Thyroid gland (tissue), 4 donors: ENCODE results near the gene DEPDC7.

Source experiments
- POLR2A ChIP-seq, 2 donors: fragments of 450-650 bp; IDR thresholded peaks; one replicate each; pipeline ENCODE4 v1.6.1; 2017; ENCODE audit warnings: antibody characterized with exemption in 2 of 2, mild to moderate bottlenecking in 2 of 2, moderate library complexity in 1 of 2
- TF ChIP-seq, protein P1 (sequence below), 6 experiments: fragments of 200-600 bp in 3 of 6; fragments of 450-650 bp in 3 of 6; sonication (generic) in 3 of 6; IDR thresholded peaks; one replicate each; pipeline ENCODE4 v1.5.1; 2016 to 2019; ENCODE audit warnings: antibody characterized with exemption in 6 of 6, mild to moderate bottlenecking in 2 of 6, inconsistent platforms in 1 of 6, moderate library complexity in 1 of 6

DNA sequence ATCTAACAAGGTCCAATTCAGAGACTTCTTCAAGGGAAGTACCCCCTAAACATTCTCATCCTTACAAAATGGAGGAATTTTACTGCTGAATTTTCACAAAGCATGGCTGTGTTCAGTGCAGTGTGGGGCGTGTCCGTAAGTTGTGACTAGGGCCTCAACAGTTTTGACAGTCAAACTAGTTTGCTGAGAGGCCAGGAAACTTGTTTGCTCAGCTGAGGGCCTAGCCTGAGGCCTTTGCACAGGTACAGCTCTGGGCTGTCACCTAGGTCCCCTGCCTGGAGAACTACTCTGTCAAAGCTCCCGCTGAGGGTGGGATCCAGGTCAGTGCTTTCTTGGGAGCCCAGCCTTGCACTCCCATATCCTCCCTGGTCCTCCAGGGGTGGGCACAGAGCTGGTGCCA is 51.6 kb downstream of the DEPDC7 start:
- TF ChIP-seq, protein P1, sequence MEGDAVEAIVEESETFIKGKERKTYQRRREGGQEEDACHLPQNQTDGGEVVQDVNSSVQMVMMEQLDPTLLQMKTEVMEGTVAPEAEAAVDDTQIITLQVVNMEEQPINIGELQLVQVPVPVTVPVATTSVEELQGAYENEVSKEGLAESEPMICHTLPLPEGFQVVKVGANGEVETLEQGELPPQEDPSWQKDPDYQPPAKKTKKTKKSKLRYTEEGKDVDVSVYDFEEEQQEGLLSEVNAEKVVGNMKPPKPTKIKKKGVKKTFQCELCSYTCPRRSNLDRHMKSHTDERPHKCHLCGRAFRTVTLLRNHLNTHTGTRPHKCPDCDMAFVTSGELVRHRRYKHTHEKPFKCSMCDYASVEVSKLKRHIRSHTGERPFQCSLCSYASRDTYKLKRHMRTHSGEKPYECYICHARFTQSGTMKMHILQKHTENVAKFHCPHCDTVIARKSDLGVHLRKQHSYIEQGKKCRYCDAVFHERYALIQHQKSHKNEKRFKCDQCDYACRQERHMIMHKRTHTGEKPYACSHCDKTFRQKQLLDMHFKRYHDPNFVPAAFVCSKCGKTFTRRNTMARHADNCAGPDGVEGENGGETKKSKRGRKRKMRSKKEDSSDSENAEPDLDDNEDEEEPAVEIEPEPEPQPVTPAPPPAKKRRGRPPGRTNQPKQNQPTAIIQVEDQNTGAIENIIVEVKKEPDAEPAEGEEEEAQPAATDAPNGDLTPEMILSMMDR (IDR thresholded peaks at IDR 0.05) = no peak
- TF ChIP-seq POLR2A (IDR thresholded peaks at IDR 0.05) = no peak
